GM18870 (cell line): Measurements from ENCODE around the gene PRR30.
"Not testable (repeated sequence)": the region's sequence is repeated elsewhere in the genome, so short reads cannot be mapped to it uniquely, and the experiment has no call there.

Experiments
- ATAC-seq: cut with Tn5 transposase; IDR thresholded peaks from one replicate; pipeline ENCODE4 v1.9.1; 2021; ENCODE audit warnings: moderate library complexity; ENCODE audit not compliant: unreplicated experiment

The PRR30 gene

GRCh38 chr2:27130396-27130795 is 8.8 kb downstream of the PRR30 start:
- ATAC-seq: no peak

- no peak for ATAC-seq
These were observed 10.3 kb downstream of the PRR30 start for GRCh38 chr2:27128668-27129571.

GRCh38 chr2:27127883-27128667 is 11.1 kb downstream of the PRR30 start:
- no peak for ATAC-seq

GRCh38 chr2:27126252-27126710 is 12.9 kb downstream of the PRR30 start:
- ATAC-seq: no peak

- ATAC-seq: no peak
These were observed 14.1 kb downstream of the PRR30 start for GRCh38 chr2:27125104-27125503.

GRCh38 chr2:27123302-27124150 is 15.7 kb downstream of the PRR30 start, which contains the start of gene ABHD1:
Gene ABHD1 (plus strand): TSS chr2:27123815. CDS start chr2:27123949, 134 bp downstream.
- ATAC-seq: no peak

- no peak for ATAC-seq
These were observed 16.4 kb downstream of the PRR30 start for GRCh38 chr2:27122791-27123190.

GRCh38 chr2:27121906-27122305 is 17.3 kb downstream of the PRR30 start:
- ATAC-seq: no peak

GRCh38 chr2:27119330-27119670 is 19.9 kb downstream of the PRR30 start:
- ATAC-seq: not testable (repeated sequence)

GRCh38 chr2:27118525-27119329 is 20.5 kb downstream of the PRR30 start, which contains the start of gene CGREF1:
Gene CGREF1 (minus strand): TSS chr2:27119128. CDS start chr2:27104366, 14,762 bp downstream.
- no peak for ATAC-seq

GRCh38 chr2:27117995-27118524 is 21.1 kb downstream of the PRR30 start:
- ATAC-seq: no peak

GRCh38 chr2:27115519-27115918 is 23.7 kb downstream of the PRR30 start:
- ATAC-seq: no peak

GRCh38 chr2:27111392-27112078 is 27.7 kb downstream of the PRR30 start:
- ATAC-seq: not testable (repeated sequence)

- ATAC-seq: not testable (repeated sequence)
These were observed 28.4 kb downstream of the PRR30 start for GRCh38 chr2:27110603-27111352.

- ATAC-seq: no peak
These were observed 30.1 kb downstream of the PRR30 start for GRCh38 chr2:27109083-27109482.

- ATAC-seq: no peak
These were observed 31.0 kb downstream of the PRR30 start for GRCh38 chr2:27108221-27108620.

- no peak for ATAC-seq
These were observed 33.2 kb downstream of the PRR30 start for GRCh38 chr2:27105981-27106380.

GRCh38 chr2:27102329-27102728 is 36.9 kb downstream of the PRR30 start:
- ATAC-seq: no peak
